Measurements from ENCODE around the gene DEPDC5. TPM values are rescaled to one million over a fixed set of nuclear protein-coding genes. Genes with fewer than 3 reads are reported as not detected.

DEPDC5 gene
- total RNA-seq, 4 donors from 2014 or later, result 25.9 to 86.4 (median 45.6) TPM

DNA sequence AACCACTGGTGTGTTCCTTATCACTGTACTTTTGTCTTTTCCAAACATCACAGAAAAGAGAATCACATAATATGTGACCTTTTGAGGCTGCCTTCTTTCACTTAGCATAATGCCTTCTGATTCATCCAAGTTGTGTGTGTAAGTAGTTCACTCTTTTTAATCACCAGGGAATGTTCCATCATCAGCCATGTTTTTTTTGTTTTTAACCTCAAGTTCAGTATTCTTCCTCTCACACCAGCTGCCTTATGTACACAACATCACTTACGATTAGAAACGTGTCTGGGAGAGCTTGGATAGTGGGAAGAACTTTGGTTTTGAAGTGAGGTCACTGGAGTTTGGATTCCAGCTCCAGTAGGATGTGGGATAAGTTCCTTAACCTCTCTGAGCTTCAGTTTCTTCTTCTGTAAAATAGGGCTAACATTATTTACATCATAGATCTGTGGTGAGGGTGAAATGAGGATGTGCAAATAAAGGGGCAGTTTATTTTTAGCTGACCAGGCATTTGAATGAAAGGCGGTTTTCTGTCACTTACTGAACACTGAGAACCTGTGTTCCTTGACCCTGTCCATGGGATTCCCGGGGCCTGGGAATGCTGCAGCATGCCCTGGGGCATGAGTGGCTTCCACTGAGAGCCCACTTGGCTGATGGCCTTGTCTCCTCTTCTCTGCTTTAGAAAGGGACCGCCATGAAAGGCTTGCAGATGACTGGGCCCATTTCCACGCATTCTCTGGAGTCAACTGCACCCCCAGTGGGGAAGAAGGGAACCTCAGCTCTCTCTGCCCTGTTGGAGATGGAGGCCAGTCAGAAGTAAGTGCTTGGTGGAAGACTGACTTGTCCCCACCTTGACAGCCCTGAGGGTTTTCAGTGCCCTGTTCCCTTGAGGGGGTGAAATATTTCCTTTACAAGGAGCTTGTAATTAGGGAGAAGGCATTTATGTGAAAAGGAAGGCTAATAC is 92.6 kb downstream of the DEPDC5 start:
- intact Hi-C loops (cut with DNase I; ENCODE audit: low total_unique reads) (no loop called here), in situ Hi-C loops (cut with MboI; ENCODE audit: low pct_ligation_motif_present in 1 of 4, low pct_unique_long_range_greater_than_20kb in 1 of 4, low sequenced_read_pairs in 3 of 4) (no loop called here)
- Histone ChIP-seq H3K27me3 (no peaks in the 10 kb centered on the region), H3K4me1 (no peaks in the 10 kb centered on the region), H3K27ac (no peak overlapping the region), H3K36me3 (peaks cover 0 to 57% (median 23%) of the 10 kb centered on the region in 4 donors), H3K4me3 (no peak overlapping the region), H3K9me3 (no peaks in the 10 kb centered on the region)
- no peak for DNase-seq
- 77 to 81% methylated on average over 4 to 6 of the region's 6 CpGs for WGBS, 2 donors (ENCODE audit: low coverage in 1 of 2)
- TF ChIP-seq, protein P1, sequence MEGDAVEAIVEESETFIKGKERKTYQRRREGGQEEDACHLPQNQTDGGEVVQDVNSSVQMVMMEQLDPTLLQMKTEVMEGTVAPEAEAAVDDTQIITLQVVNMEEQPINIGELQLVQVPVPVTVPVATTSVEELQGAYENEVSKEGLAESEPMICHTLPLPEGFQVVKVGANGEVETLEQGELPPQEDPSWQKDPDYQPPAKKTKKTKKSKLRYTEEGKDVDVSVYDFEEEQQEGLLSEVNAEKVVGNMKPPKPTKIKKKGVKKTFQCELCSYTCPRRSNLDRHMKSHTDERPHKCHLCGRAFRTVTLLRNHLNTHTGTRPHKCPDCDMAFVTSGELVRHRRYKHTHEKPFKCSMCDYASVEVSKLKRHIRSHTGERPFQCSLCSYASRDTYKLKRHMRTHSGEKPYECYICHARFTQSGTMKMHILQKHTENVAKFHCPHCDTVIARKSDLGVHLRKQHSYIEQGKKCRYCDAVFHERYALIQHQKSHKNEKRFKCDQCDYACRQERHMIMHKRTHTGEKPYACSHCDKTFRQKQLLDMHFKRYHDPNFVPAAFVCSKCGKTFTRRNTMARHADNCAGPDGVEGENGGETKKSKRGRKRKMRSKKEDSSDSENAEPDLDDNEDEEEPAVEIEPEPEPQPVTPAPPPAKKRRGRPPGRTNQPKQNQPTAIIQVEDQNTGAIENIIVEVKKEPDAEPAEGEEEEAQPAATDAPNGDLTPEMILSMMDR (IDR thresholded peaks at IDR 0.05), result peak in 2 of 5 experiments; percentile 10 to 19
- TF ChIP-seq EP300 (IDR thresholded peaks at IDR 0.05; ENCODE audit: low read depth), result no peak

DNA sequence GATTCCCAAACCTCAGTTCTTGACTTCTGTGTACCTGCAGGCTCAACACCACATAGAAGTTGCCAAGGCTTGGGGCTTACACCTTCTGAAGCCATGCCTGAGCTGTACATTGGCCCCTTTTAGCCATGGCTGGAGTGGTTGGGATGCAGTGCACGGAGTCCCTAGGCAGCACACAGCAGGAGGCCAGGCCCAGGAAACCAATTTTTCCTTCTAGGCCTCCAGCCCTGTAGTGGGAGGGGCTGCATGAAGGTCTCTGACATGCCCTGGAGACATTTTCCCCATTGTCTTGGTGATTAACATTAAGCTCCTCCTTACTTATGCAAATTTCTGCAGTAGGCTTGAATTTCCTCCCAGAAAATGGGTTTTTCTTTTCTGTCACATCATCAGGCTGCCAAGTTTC is 94.6 kb downstream of the DEPDC5 start:
- Histone ChIP-seq H3K27ac (no peak overlapping the region), H3K27me3 (no peaks in the 10 kb centered on the region), H3K9me3 (no peaks in the 10 kb centered on the region), H3K4me3 (no peak overlapping the region), H3K4me1 (no peaks in the 10 kb centered on the region), H3K36me3 (peaks cover 0 to 53% (median 21%) of the 10 kb centered on the region in 4 donors)
- no peak for DNase-seq
- WGBS, 2 donors (ENCODE audit: low coverage in 1 of 2), result 87% methylated on average over 1 of the region's 1 CpG; no CpG with 5 or more reads in 1 of the 2 donors
- in situ Hi-C loops (cut with MboI; ENCODE audit: low pct_ligation_motif_present in 1 of 4, low pct_unique_long_range_greater_than_20kb in 1 of 4, low sequenced_read_pairs in 3 of 4), result no loop called here
- TF ChIP-seq EP300 (IDR thresholded peaks at IDR 0.05; ENCODE audit: low read depth) (no peak), POLR2AphosphoS5 (IDR thresholded peaks at IDR 0.05) (no peak), POLR2A (IDR thresholded peaks at IDR 0.05) (no peak)
- TF ChIP-seq, protein P1 (IDR thresholded peaks at IDR 0.05), result no peak
- intact Hi-C loops (cut with DNase I; ENCODE audit: low total_unique reads), result no loop called here

DNA sequence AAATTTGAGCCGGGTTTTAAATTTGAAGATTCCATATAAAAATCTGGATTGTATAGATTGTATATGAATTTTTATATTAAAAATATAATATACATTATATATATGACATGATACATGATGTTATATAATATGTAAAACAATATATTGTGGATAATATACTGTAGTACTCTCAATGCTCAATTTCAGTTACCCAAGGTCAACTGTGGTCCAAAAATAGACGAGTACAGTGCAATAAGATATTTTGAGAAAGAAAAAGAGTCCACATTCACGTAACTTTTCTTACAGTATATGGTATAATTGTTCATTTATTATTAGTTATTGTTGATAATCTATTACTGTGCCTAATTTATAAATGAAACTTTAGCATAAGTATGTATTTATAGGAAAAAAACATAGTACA is 96.3 kb downstream of the DEPDC5 start:
- Histone ChIP-seq H3K4me1 (no peaks in the 10 kb centered on the region), H3K36me3 (peaks cover 0 to 37% (median 16%) of the 10 kb centered on the region in 4 donors), H3K9me3 (no peaks in the 10 kb centered on the region), H3K4me3 (no peak overlapping the region), H3K27ac (no peak overlapping the region), H3K27me3 (no peaks in the 10 kb centered on the region)
- DNase-seq, result no peak
- TF ChIP-seq, protein P1 (IDR thresholded peaks at IDR 0.05), result no peak
- no peak for TF ChIP-seq POLR2A (IDR thresholded peaks at IDR 0.05)
- TF ChIP-seq EP300 (IDR thresholded peaks at IDR 0.05; ENCODE audit: low read depth), result no peak
- TF ChIP-seq POLR2AphosphoS5 (IDR thresholded peaks at IDR 0.05), result no peak
- in situ Hi-C loops (cut with MboI; ENCODE audit: low pct_ligation_motif_present in 1 of 4, low pct_unique_long_range_greater_than_20kb in 1 of 4, low sequenced_read_pairs in 3 of 4) (no loop called here), intact Hi-C loops (cut with DNase I; ENCODE audit: low total_unique reads) (no loop called here)
- 94 to 96% methylated on average over 3 of the region's 3 CpGs for WGBS, 2 donors (ENCODE audit: low coverage in 1 of 2)

DNA sequence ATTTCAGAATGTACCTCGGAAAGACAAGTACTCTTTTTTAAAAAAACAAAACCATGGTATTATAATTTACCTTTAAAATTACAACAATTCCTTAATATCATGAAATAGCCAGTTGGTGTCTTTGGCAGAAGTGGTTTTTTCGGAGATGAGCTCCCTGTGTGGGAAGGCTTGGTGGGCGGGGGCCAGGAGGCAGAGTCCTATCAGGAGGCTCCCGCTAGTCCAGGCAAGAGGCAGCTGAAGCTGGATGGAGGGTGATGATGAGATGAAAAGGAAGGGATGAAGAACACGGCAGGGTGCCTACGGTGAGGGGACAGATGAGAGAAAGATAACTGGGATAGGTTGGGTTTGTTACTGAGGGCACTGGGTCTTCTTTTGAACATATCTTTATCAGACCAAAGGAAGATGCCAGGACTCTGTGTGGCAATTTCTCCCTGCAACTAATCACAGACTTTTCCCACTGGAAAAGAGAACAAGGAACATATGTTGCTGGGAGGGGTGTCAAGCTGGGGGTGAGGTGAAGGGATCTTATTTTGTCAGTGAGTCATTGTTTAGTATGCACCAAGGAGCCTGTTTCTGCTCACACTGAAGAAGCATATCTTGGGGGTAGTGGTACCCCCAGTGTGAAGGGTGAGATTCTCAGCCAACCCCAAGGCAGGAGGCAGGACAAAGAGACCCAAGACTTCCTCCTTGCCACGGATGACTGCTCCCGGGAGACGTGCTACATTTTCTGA is 99.0 kb downstream of the DEPDC5 start:
- DNase-seq, result no peak
- H3K27me3 ChIP-seq, result no peaks in the 10 kb centered on the region
- no peaks in the 10 kb centered on the region for H3K9me3 ChIP-seq
- peaks cover 0 to 27% (median 6%) of the 10 kb centered on the region in 4 donors for H3K36me3 ChIP-seq
- TF ChIP-seq, protein P1 (IDR thresholded peaks at IDR 0.05), result no peak
- TF ChIP-seq EP300 (IDR thresholded peaks at IDR 0.05; ENCODE audit: low read depth), result no peak
- intact Hi-C loops (cut with DNase I; ENCODE audit: low total_unique reads), result no loop called here
- in situ Hi-C loops (cut with MboI; ENCODE audit: low pct_ligation_motif_present in 1 of 4, low pct_unique_long_range_greater_than_20kb in 1 of 4, low sequenced_read_pairs in 3 of 4), result no loop called here
- no peak overlapping the region for H3K27ac ChIP-seq
- H3K4me3 ChIP-seq, result no peak overlapping the region
- 90 to 96% methylated on average over 8 to 9 of the region's 9 CpGs for WGBS, 2 donors (ENCODE audit: low coverage in 1 of 2)
- H3K4me1 ChIP-seq, result no peaks in the 10 kb centered on the region

Data from transverse colon (tissue), 4 donors.